Stimulated activated CD4-positive, alpha-beta T cell treated with anti-CD3 and anti-CD28 coated beads, Interleukin-15, amount 100 ng/mL, for 24 hours (primary cell): ENCODE data around the gene TNFSF15.
"Not testable (repeated sequence)": the region's sequence is repeated elsewhere in the genome, so short reads cannot be mapped to it uniquely, and the experiment has no call there.

Experiments
- DNase-seq: peaks from one replicate; pipeline ENCODE4 v3.0.0-alpha.2; 2020

The TNFSF15 gene

GRCh38 chr9:114745879-114746550 is 59.8 kb downstream of the TNFSF15 start:
- DNase-seq = peak; percentile 25

- DNase-seq = no peak
Measured at GRCh38 chr9:114745108-114745848, 60.6 kb downstream of the TNFSF15 start.

- DNase-seq = no peak
Measured at GRCh38 chr9:114743446-114743845, 62.4 kb downstream of the TNFSF15 start.

- no peak for DNase-seq
Measured at GRCh38 chr9:114742947-114743346, 62.9 kb downstream of the TNFSF15 start.

- not testable (repeated sequence) for DNase-seq
Measured at GRCh38 chr9:114741521-114741920, 64.3 kb downstream of the TNFSF15 start.

GRCh38 chr9:114738581-114739316 is 67.1 kb downstream of the TNFSF15 start:
- peak; percentile 75 for DNase-seq

- no peak for DNase-seq
Measured at GRCh38 chr9:114737847-114738246, 68.0 kb downstream of the TNFSF15 start.

GRCh38 chr9:114737118-114737517 is 68.7 kb downstream of the TNFSF15 start:
- DNase-seq = peak; percentile 51

GRCh38 chr9:114735704-114736103 is 70.1 kb downstream of the TNFSF15 start:
- DNase-seq = no peak

- DNase-seq = not testable (repeated sequence)
Measured at GRCh38 chr9:114735139-114735538, 70.7 kb downstream of the TNFSF15 start.
